Measurements from ENCODE around the gene CSTA.

CSTA gene

GRCh38 chr3:122324871-122325323, at the start of gene CSTA:
TSS of gene CSTA (plus strand) at chr3:122325248. CDS start at chr3:122325293, 45 bp downstream.
- Histone ChIP-seq H3K9me3 (ENCODE audit: insufficient read depth, low read length) (peaks cover under 1% of the 10 kb centered on the region; the same call in 1 of the 2 replicates), H3K4me1 (ENCODE audit: insufficient read depth, insufficient read length) (no peaks in the 10 kb centered on the region), H3K36me3 (ENCODE audit: insufficient read depth, insufficient read length, low read length) (no peaks in the 10 kb centered on the region), H3K4me3 (ENCODE audit: insufficient read length, low read depth) (no peak within 1 kb of the TSS), H3K9ac (ENCODE audit: insufficient read length, low read depth) (no peak within 1 kb of the TSS), H3K27me3 (ENCODE audit: insufficient read depth, insufficient read length) (no peaks in the 10 kb centered on the region)
- no peak for DNase-seq (ENCODE audit: low read depth, low spot score)
- TF ChIP-seq YY1 (IDR thresholded peaks at IDR 0.05; ENCODE audit: insufficient read depth, insufficient read length) (no peak), ZNF274 (IDR thresholded peaks at IDR 0.05; ENCODE audit: low read depth, low read length) (no peak), SUZ12 (IDR thresholded peaks at IDR 0.05; ENCODE audit: extremely low read depth, insufficient read depth, insufficient read length) (no peak)

GRCh38 chr3:122281891-122282290, 43.2 kb upstream of the CSTA start:
- Histone ChIP-seq H3K9ac (ENCODE audit: insufficient read length, low read depth) (no peak overlapping the region), H3K4me1 (ENCODE audit: insufficient read depth, insufficient read length) (no peaks in the 10 kb centered on the region), H3K36me3 (ENCODE audit: insufficient read depth, insufficient read length, low read length) (no peaks in the 10 kb centered on the region), H3K9me3 (ENCODE audit: insufficient read depth, low read length) (no peaks in the 10 kb centered on the region), H3K27me3 (ENCODE audit: insufficient read depth, insufficient read length) (no peaks in the 10 kb centered on the region), H3K4me3 (ENCODE audit: insufficient read length, low read depth) (no peak overlapping the region)
- DNase-seq (ENCODE audit: low read depth, low spot score), result no peak
- TF ChIP-seq SUZ12 (IDR thresholded peaks at IDR 0.05; ENCODE audit: extremely low read depth, insufficient read depth, insufficient read length), result no peak
- TF ChIP-seq ZNF274 (IDR thresholded peaks at IDR 0.05; ENCODE audit: low read depth, low read length), result no peak
- no peak for TF ChIP-seq YY1 (IDR thresholded peaks at IDR 0.05; ENCODE audit: insufficient read depth, insufficient read length)

- TF ChIP-seq ZNF274 (IDR thresholded peaks at IDR 0.05; ENCODE audit: low read depth, low read length) (no peak), SUZ12 (IDR thresholded peaks at IDR 0.05; ENCODE audit: extremely low read depth, insufficient read depth, insufficient read length) (no peak), YY1 (IDR thresholded peaks at IDR 0.05; ENCODE audit: insufficient read depth, insufficient read length) (no peak)
- Histone ChIP-seq H3K27me3 (ENCODE audit: insufficient read depth, insufficient read length) (no peaks in the 10 kb centered on the region), H3K9ac (ENCODE audit: insufficient read length, low read depth) (no peak overlapping the region), H3K4me3 (ENCODE audit: insufficient read length, low read depth) (no peak overlapping the region), H3K4me1 (ENCODE audit: insufficient read depth, insufficient read length) (no peaks in the 10 kb centered on the region), H3K9me3 (ENCODE audit: insufficient read depth, low read length) (no peaks in the 10 kb centered on the region), H3K36me3 (ENCODE audit: insufficient read depth, insufficient read length, low read length) (no peaks in the 10 kb centered on the region)
- no peak for DNase-seq (ENCODE audit: low read depth, low spot score)
Observed at GRCh38 chr3:122283796-122284445, 41.1 kb upstream of the CSTA start.

- H3K4me1 ChIP-seq (ENCODE audit: insufficient read depth, insufficient read length), result no peaks in the 10 kb centered on the region
- H3K36me3 ChIP-seq (ENCODE audit: insufficient read depth, insufficient read length, low read length), result no peaks in the 10 kb centered on the region
- no peak for DNase-seq (ENCODE audit: low read depth, low spot score)
- H3K9me3 ChIP-seq (ENCODE audit: insufficient read depth, low read length), result no peaks in the 10 kb centered on the region
- H3K4me3 ChIP-seq (ENCODE audit: insufficient read length, low read depth), result no peak overlapping the region
- H3K9ac ChIP-seq (ENCODE audit: insufficient read length, low read depth), result no peak overlapping the region
- no peaks in the 10 kb centered on the region for H3K27me3 ChIP-seq (ENCODE audit: insufficient read depth, insufficient read length)
- TF ChIP-seq SUZ12 (IDR thresholded peaks at IDR 0.05; ENCODE audit: extremely low read depth, insufficient read depth, insufficient read length) (no peak), YY1 (IDR thresholded peaks at IDR 0.05; ENCODE audit: insufficient read depth, insufficient read length) (no peak), ZNF274 (IDR thresholded peaks at IDR 0.05; ENCODE audit: low read depth, low read length) (no peak)
Observed at GRCh38 chr3:122284486-122284885, 40.6 kb upstream of the CSTA start.

DNA sequence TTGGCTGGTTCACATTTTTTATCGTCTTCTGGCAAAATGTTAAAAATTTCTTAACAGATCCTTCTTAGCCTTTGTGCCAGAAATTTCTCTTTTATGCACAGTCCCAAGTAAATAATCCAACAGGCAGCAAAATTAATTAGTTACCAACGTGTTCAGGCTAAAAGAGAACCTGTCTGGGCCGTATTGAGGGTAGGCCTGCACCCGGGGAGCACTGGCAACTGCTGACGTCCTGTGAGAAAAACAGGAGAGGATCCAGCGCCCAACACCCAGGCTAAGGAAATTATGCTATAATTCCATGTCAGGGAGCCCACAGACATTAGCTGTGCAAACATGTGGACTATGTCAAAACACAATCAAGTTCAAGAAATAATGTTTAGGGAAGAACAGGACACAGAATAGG, 30.7 kb upstream of the CSTA start:
- Histone ChIP-seq H3K4me3 (ENCODE audit: insufficient read length, low read depth) (no peak overlapping the region), H3K36me3 (ENCODE audit: insufficient read depth, insufficient read length, low read length) (no peaks in the 10 kb centered on the region), H3K4me1 (ENCODE audit: insufficient read depth, insufficient read length) (no peaks in the 10 kb centered on the region), H3K9ac (ENCODE audit: insufficient read length, low read depth) (no peak overlapping the region), H3K9me3 (ENCODE audit: insufficient read depth, low read length) (no peaks in the 10 kb centered on the region), H3K27me3 (ENCODE audit: insufficient read depth, insufficient read length) (no peaks in the 10 kb centered on the region)
- TF ChIP-seq SUZ12 (IDR thresholded peaks at IDR 0.05; ENCODE audit: extremely low read depth, insufficient read depth, insufficient read length), result no peak
- no peak for TF ChIP-seq ZNF274 (IDR thresholded peaks at IDR 0.05; ENCODE audit: low read depth, low read length)
- TF ChIP-seq YY1 (IDR thresholded peaks at IDR 0.05; ENCODE audit: insufficient read depth, insufficient read length), result no peak
- no peak for DNase-seq (ENCODE audit: low read depth, low spot score)

GRCh38 chr3:122295266-122296062, 29.6 kb upstream of the CSTA start:
- H3K9me3 ChIP-seq (ENCODE audit: insufficient read depth, low read length), result 0 out of 2 replicates have a peak, but pooled peaks cover 6% of the 10 kb centered on the region
- DNase-seq (ENCODE audit: low read depth, low spot score), result no peak

GRCh38 chr3:122298239-122298638, 26.8 kb upstream of the CSTA start:
- Histone ChIP-seq H3K9me3 (ENCODE audit: insufficient read depth, low read length) (0 out of 2 replicates have a peak, but pooled peaks cover 10% of the 10 kb centered on the region), H3K36me3 (ENCODE audit: insufficient read depth, insufficient read length, low read length) (no peaks in the 10 kb centered on the region), H3K4me3 (ENCODE audit: insufficient read length, low read depth) (no peak overlapping the region), H3K4me1 (ENCODE audit: insufficient read depth, insufficient read length) (no peaks in the 10 kb centered on the region), H3K9ac (ENCODE audit: insufficient read length, low read depth) (no peak overlapping the region), H3K27me3 (ENCODE audit: insufficient read depth, insufficient read length) (no peaks in the 10 kb centered on the region)
- DNase-seq (ENCODE audit: low read depth, low spot score), result no peak
- no peak for TF ChIP-seq ZNF274 (IDR thresholded peaks at IDR 0.05; ENCODE audit: low read depth, low read length)
- no peak for TF ChIP-seq SUZ12 (IDR thresholded peaks at IDR 0.05; ENCODE audit: extremely low read depth, insufficient read depth, insufficient read length)
- no peak for TF ChIP-seq YY1 (IDR thresholded peaks at IDR 0.05; ENCODE audit: insufficient read depth, insufficient read length)

More at GRCh38 chr3:122295266-122296062, 29.6 kb upstream of the CSTA start:
- H3K36me3 ChIP-seq (ENCODE audit: insufficient read depth, insufficient read length, low read length), result no peaks in the 10 kb centered on the region
- no peak overlapping the region for H3K4me3 ChIP-seq (ENCODE audit: insufficient read length, low read depth)
- H3K9ac ChIP-seq (ENCODE audit: insufficient read length, low read depth), result no peak overlapping the region
- no peaks in the 10 kb centered on the region for H3K27me3 ChIP-seq (ENCODE audit: insufficient read depth, insufficient read length)
- TF ChIP-seq SUZ12 (IDR thresholded peaks at IDR 0.05; ENCODE audit: extremely low read depth, insufficient read depth, insufficient read length), result no peak
- TF ChIP-seq YY1 (IDR thresholded peaks at IDR 0.05; ENCODE audit: insufficient read depth, insufficient read length), result no peak
- TF ChIP-seq ZNF274 (IDR thresholded peaks at IDR 0.05; ENCODE audit: low read depth, low read length), result no peak
- H3K4me1 ChIP-seq (ENCODE audit: insufficient read depth, insufficient read length), result no peaks in the 10 kb centered on the region
